SK-N-SH treated with all-trans-retinoic acid at 6 μM for 48 hours (cell line): ENCODE measurements around the gene DMD.

Experiments used
- ATAC-seq: fragments of 200-7000 bp; cut with Tn5 transposase; 3 replicates; pipeline ENCODE4 v1.9.1; 2020; ENCODE audit warnings: mild to moderate bottlenecking, moderate library complexity
- ARNTL ChIP-seq: fragments of 450-650 bp; formaldehyde crosslinking; IDR thresholded peaks from 2 replicates; pipeline ENCODE4 v1.5.0; 2020; ENCODE audit warnings: low read depth, mild to moderate bottlenecking, moderate library complexity, borderline replicate concordance
- BACH2 ChIP-seq: fragments of 250-450 bp; sonication (Bioruptor Pico); IDR thresholded peaks from 2 replicates; pipeline ENCODE4 v1.9.0; 2021; ENCODE audit warnings: mild to moderate bottlenecking, borderline replicate concordance
- CSDC2 ChIP-seq: fragments of 250-450 bp; sonication (Bioruptor Pico); IDR thresholded peaks from 2 replicates; pipeline ENCODE4 v1.5.0; 2020; ENCODE audit warnings: mild to moderate bottlenecking, moderate library complexity
- ESRRG ChIP-seq: fragments of 250-450 bp; sonication (Bioruptor Pico); IDR thresholded peaks from 2 replicates; pipeline ENCODE4 v1.6.1; 2021; ENCODE audit warnings: mild to moderate bottlenecking
- GLIS3 ChIP-seq: fragments of 250-450 bp; sonication (Bioruptor Pico); IDR thresholded peaks from 2 replicates; pipeline ENCODE4 v1.5.0; 2020; ENCODE audit warnings: mild to moderate bottlenecking, moderate library complexity
- ISL1 ChIP-seq: fragments of 250-450 bp; sonication (Bioruptor Pico); IDR thresholded peaks from 2 replicates; pipeline ENCODE4 v2.1.2; 2022; ENCODE audit warnings: mild to moderate bottlenecking, moderate library complexity
- OSR1 ChIP-seq: fragments of 250-450 bp; sonication (Bioruptor Pico); IDR thresholded peaks from 2 replicates; pipeline ENCODE4 v1.8.0; 2022; ENCODE audit warnings: moderate library complexity, mild to moderate bottlenecking, inconsistent platforms
- PATZ1 ChIP-seq: fragments of 250-450 bp; sonication (Bioruptor Pico); IDR thresholded peaks from 2 replicates; pipeline ENCODE4 v1.8.0; 2020; ENCODE audit warnings: mild to moderate bottlenecking, moderate library complexity, borderline replicate concordance
- POU6F1 ChIP-seq: fragments of 250-450 bp; sonication (Bioruptor Pico); IDR thresholded peaks from 2 replicates; pipeline ENCODE4 v1.8.0; 2021; ENCODE audit warnings: low read depth, mild to moderate bottlenecking, moderate library complexity, borderline replicate concordance
- PPARA ChIP-seq: fragments of 250-450 bp; sonication (Bioruptor Pico); IDR thresholded peaks from 2 replicates; pipeline ENCODE4 v1.5.0; 2020; ENCODE audit warnings: mild to moderate bottlenecking, borderline replicate concordance
- RARB ChIP-seq: fragments of 250-450 bp; sonication (Bioruptor Pico); IDR thresholded peaks from 2 replicates; pipeline ENCODE4 v1.8.0; 2021; ENCODE audit warnings: mild to moderate bottlenecking, moderate library complexity
- SNAI2 ChIP-seq: fragments of 250-450 bp; sonication (Bioruptor Pico); IDR thresholded peaks from 2 replicates; pipeline ENCODE4 v1.5.0; 2020; ENCODE audit warnings: mild to moderate bottlenecking, moderate library complexity
- TCF4 ChIP-seq: fragments of 250-450 bp; sonication (Bioruptor Pico); IDR thresholded peaks from 2 replicates; pipeline ENCODE4 v1.8.0; 2021; ENCODE audit warnings: mild to moderate bottlenecking, moderate library complexity, borderline replicate concordance
- TOX ChIP-seq: fragments of 250-450 bp; sonication (Bioruptor Pico); IDR thresholded peaks from 2 replicates; pipeline ENCODE4 v1.8.0; 2021; ENCODE audit warnings: mild to moderate bottlenecking, moderate library complexity, borderline replicate concordance
- TSHZ2 ChIP-seq: fragments of 250-450 bp; sonication (Bioruptor Pico); IDR thresholded peaks from 2 replicates; pipeline ENCODE4 v1.5.0; 2020; ENCODE audit warnings: mild to moderate bottlenecking, moderate library complexity
- ZC3H10 ChIP-seq: fragments of 250-450 bp; sonication (Bioruptor Pico); IDR thresholded peaks from 2 replicates; pipeline ENCODE4 v1.5.1; 2021; ENCODE audit warnings: mild to moderate bottlenecking, moderate library complexity
- ZFP3 ChIP-seq: fragments of 250-450 bp; sonication (Bioruptor Pico); IDR thresholded peaks from 2 replicates; pipeline ENCODE4 v1.5.0; 2020; ENCODE audit warnings: mild to moderate bottlenecking, moderate library complexity
- ZFP30 ChIP-seq: fragments of 450-650 bp; formaldehyde crosslinking; IDR thresholded peaks from 2 replicates; pipeline ENCODE4 v1.5.0; 2022; ENCODE audit warnings: mild to moderate bottlenecking, moderate library complexity
- ZNF565 ChIP-seq: fragments of 450-650 bp; formaldehyde crosslinking; conservative IDR thresholded peaks from 2 replicates; pipeline ENCODE4 v1.5.0; 2020; ENCODE audit warnings: low read depth, mild to moderate bottlenecking, moderate library complexity
- ZNF70 ChIP-seq: fragments of 450-650 bp; formaldehyde crosslinking; IDR thresholded peaks from 2 replicates; pipeline ENCODE4 v1.5.0; 2020; ENCODE audit warnings: mild to moderate bottlenecking, moderate library complexity
- ZNF8 ChIP-seq: fragments of 450-650 bp; formaldehyde crosslinking; IDR thresholded peaks from 2 replicates; pipeline ENCODE4 v1.5.0; 2020; ENCODE audit warnings: mild to moderate bottlenecking, moderate library complexity
- TF ChIP-seq, protein P1 (sequence below): fragments of 250-450 bp; sonication (Bioruptor Pico); IDR thresholded peaks from 2 replicates; pipeline ENCODE4 v1.5.1; 2021; ENCODE audit warnings: mild to moderate bottlenecking, moderate library complexity

The DMD gene

GRCh38 chrX:32176510-32176909, 1034.8 kb downstream of the DMD start:
- ATAC-seq, result no peak
- TF ChIP-seq ZNF70 (no peak), ZC3H10 (CRISPR knock-in tag) (no peak), RARB (no peak), TOX (CRISPR knock-in tag) (no peak), ESRRG (CRISPR knock-in tag) (no peak), BACH2 (CRISPR knock-in tag) (no peak), PPARA (CRISPR knock-in tag) (no peak), PATZ1 (no peak), CSDC2 (CRISPR knock-in tag) (no peak), TCF4 (CRISPR knock-in tag) (no peak), OSR1 (CRISPR knock-in tag) (no peak), POU6F1 (no peak), ZNF8 (CRISPR knock-in tag) (no peak), TSHZ2 (CRISPR knock-in tag) (no peak), ARNTL (CRISPR knock-in tag) (no peak), GLIS3 (CRISPR knock-in tag) (no peak), ZFP3 (no peak), SNAI2 (CRISPR knock-in tag) (no peak)
- TF ChIP-seq, protein P1, sequence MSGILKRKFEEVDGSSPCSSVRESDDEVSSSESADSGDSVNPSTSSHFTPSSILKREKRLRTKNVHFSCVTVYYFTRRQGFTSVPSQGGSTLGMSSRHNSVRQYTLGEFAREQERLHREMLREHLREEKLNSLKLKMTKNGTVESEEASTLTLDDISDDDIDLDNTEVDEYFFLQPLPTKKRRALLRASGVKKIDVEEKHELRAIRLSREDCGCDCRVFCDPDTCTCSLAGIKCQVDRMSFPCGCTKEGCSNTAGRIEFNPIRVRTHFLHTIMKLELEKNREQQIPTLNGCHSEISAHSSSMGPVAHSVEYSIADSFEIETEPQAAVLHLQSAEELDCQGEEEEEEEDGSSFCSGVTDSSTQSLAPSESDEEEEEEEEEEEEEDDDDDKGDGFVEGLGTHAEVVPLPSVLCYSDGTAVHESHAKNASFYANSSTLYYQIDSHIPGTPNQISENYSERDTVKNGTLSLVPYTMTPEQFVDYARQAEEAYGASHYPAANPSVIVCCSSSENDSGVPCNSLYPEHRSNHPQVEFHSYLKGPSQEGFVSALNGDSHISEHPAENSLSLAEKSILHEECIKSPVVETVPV (CRISPR knock-in tag), result no peak
- TF ChIP-seq, all 23 proteins: peak for 0

DNA sequence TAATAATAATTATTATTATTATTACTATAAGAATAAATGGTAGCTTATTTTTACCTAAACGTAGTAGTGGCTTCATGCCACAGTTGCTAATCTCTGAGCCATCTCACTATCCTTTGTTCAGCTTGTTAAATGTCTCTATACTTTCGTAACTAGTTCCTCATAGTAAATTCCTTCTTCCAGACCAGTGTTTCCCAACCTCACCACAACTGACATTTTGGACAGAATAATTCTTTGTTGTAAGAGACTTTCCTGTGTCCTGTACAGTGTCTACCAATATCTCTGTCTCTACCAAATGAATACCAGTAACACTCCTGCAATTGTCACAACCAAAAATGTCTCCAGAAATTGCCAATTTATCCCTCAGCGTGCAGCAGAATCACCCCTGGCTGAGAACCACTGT, 1040.9 kb downstream of the DMD start:
- no peak for ATAC-seq
- TF ChIP-seq RARB (no peak), ZFP3 (no peak), OSR1 (CRISPR knock-in tag) (no peak), GLIS3 (CRISPR knock-in tag) (no peak), BACH2 (CRISPR knock-in tag) (no peak), TOX (CRISPR knock-in tag) (no peak), ISL1 (CRISPR knock-in tag) (no peak), TSHZ2 (CRISPR knock-in tag) (no peak), ZFP30 (CRISPR knock-in tag) (no peak), ZNF70 (no peak), ZNF565 (CRISPR knock-in tag) (no peak), POU6F1 (no peak), PPARA (CRISPR knock-in tag) (no peak), ARNTL (CRISPR knock-in tag) (no peak), SNAI2 (CRISPR knock-in tag) (no peak), ESRRG (CRISPR knock-in tag) (no peak), ZC3H10 (CRISPR knock-in tag) (no peak)
- TF ChIP-seq, protein P1 (CRISPR knock-in tag), result no peak
- TF ChIP-seq, all 23 proteins: peak for 0
